Fibroblast of skin of back (primary cell): Measurements from ENCODE around the gene MASTL. TPM values are rescaled to one million over a fixed set of nuclear protein-coding genes. Genes with fewer than 3 reads are reported as not detected.
A peak's percentile ranks its signal among the peaks of the same experiment; 100 is the strongest.
"Not testable (repeated sequence)": the region's sequence is repeated elsewhere in the genome, so short reads cannot be mapped to it uniquely, and the experiment has no call there.

Experiments
- DNase-seq: peaks from one replicate; pipeline ENCODE4 v3.0.0-alpha.2; 2013
- polyA plus RNA-seq, 2 experiments: library from polyadenylated mRNA; unstranded; fragments of 120-200 nt; gene quantifications; one replicate each; pipeline ENCODE4 v1.2.1, GENCODE V29; 2013; ENCODE audit not compliant: insufficient read length in 2 of 2

The MASTL gene
- 15.8 TPM for polyA plus RNA-seq (2013, experiment 1 of 2; ENCODE audit: insufficient read length)
- polyA plus RNA-seq (2013, experiment 2 of 2; ENCODE audit: insufficient read length) = 3.6 TPM

DNA sequence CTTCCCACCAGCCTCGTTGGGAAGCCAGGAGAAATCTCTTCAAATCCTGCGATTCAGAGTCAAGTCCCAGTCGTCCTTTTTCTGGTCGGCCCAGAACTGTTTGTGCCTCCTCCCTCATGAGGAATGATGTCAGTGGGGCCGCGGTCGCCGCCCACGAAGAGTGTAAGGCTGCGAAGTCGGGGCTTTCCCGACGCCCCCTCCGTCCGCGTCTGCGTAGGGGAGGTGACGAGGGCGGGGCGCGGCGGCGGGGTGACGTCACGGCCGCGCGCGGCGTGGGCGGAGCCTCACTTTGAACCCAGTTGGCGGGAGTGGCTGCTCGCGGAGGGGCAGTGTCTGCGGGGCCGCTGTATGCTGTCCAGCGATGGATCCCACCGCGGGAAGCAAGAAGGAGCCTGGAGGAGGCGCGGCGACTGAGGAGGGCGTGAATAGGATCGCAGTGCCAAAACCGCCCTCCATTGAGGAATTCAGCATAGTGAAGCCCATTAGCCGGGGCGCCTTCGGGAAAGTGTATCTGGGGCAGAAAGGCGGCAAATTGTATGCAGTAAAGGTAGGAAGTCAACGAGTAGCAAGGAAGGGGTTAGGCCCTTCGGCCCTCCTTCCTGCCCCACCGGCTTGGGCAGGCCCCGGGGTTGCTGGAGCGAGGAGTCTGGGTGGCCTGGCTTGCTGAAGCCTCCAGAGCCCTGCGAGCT is at the start of gene MASTL:
MASTL (plus strand) TSS at position 287 of the 689 bp plus-strand sequence; CDS start at position 362, 75 bp downstream.
- peak; percentile 94 for DNase-seq

DNA sequence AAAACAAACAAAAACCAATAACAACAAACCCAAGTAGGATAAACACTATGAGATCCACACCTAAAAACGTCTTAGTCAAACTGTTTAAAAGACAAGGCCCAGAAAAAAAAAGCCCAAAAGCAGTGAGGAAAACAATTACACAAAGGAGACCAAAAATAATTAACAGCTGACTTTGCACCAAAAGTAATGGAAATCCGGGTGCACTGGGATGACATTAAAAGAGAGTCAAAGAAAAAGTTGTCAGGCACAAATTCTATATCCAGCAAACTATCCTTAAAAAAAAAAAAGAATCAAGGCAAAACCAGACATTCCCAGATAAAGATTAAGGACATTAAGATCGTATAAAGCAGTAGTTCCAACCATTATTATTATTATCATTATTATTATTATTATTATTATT is 47.0 kb upstream of the MASTL start:
- DNase-seq = no peak

- DNase-seq = no peak
Measured at GRCh38 chr10:27134371-27134770, 20.8 kb upstream of the MASTL start.

DNA sequence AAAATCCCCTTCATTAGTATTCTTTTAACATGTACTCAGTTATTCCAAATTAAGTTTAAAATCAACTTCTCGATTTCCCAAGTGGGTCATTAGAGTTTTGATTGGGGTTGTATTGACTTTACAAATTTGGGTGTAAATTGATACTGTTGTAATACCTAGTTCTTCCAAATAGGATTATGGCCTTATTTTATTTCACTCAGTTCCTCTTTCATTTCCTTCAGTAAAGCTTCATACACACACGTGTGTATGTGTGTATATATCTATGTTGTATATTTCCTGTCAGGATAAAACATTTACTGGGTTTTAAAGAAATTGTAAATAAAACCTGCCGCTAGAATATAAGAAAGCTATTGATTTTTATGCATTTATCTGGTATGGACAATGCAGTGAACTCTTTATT is 16.9 kb upstream of the MASTL start:
- DNase-seq = no peak

GRCh38 chr10:27143686-27144085 is 11.5 kb upstream of the MASTL start:
- DNase-seq = no peak

GRCh38 chr10:27145937-27146336 is 9.2 kb upstream of the MASTL start:
- no peak for DNase-seq

DNA sequence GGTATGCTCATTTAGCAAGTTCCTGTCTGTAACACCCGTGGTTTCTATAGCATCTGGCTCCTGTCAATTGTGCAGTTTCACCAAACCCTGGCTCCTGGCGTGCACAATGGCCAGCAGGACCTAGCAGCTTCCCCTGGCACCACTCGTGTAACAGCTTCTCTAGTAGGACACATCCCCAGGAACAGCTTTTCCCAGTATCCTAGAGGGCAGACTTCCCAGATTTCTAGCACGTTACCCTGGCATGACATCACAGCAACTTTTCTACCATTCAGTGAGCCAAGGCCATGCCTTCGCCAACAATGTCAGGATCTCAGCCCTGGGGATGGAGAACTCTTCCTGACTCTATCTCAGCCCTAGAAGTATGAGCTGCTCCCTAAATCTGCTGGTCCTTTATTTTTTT is 7.5 kb upstream of the MASTL start:
- no peak for DNase-seq

- DNase-seq = no peak
Measured at GRCh38 chr10:27150261-27150660, 4.9 kb upstream of the MASTL start.

GRCh38 chr10:27152687-27153086 is 2.5 kb upstream of the MASTL start:
- no peak for DNase-seq

DNA sequence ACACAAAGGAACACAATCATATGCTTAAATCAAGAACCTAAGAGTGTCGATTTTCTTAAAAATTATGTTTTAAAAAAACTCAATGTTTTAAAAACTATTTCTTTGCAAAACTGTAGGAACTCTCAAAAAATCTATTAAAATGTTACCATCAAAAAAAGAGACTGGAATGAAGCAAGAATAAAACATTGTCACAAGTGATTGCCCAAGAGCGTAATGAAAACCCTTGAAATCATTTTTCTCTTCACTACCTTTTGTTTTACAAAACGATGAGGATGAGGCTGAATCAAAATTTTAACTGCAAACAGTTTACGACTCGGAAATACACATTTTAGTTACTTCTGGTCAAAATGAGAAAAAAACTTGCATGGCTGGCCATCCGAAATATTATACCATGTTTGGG is 1.8 kb upstream of the MASTL start:
- DNase-seq = no peak

DNA sequence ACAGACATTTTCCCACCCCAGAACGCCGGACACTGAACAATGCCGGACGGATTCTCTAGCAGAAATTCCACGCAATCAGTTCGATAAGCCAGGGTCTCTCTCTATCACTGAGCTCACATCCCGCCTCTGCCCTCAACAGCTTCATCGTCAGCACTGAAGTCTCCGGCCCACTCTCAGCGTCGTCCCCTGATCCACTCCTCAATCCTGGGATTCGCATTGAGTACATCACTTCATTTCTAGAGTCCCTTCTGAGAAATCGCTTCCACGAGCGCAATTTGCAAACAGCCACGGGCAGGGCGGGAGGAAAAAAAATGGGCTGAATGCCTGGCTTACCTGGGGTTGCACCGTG is 1.3 kb upstream of the MASTL start:
- peak; percentile 24 for DNase-seq

DNA sequence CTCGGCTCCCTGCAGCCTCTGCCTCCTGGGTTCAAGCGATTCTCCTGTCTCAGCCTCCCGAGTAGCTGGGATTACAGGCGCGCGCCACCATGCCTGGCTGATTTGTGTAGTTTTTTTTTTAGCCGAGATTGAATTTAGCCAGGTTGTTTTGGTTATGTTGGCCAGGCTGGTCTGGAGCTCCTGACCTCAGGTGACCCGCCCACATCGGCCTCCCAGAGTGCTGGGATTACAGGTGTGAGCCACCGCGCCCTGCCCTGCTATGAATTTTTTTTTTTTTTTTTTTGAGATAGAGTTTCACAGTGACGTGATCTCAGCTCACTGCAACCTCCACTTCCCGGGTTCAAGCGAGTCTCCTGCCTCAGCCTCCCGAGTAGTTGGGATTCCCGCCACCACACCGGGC is 1.4 kb downstream of the MASTL start:
- not testable (repeated sequence) for DNase-seq

- DNase-seq = no peak
Measured at GRCh38 chr10:27157150-27157549, 2.0 kb downstream of the MASTL start.

DNA sequence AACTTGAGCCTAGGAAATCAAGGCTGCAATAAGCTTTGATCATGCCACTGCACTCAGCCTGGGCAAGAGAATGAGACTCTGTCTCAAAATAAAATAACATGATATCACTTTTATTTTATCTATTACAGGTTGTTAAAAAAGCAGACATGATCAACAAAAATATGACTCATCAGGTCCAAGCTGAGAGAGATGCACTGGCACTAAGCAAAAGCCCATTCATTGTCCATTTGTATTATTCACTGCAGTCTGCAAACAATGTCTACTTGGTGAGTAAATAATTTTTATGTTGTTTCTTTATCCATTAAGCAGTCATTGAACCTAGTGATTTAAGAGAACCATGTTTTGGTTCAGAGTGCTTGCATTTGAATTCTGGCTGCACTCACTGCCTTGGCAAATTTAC is 3.3 kb downstream of the MASTL start:
- DNase-seq = no peak

DNA sequence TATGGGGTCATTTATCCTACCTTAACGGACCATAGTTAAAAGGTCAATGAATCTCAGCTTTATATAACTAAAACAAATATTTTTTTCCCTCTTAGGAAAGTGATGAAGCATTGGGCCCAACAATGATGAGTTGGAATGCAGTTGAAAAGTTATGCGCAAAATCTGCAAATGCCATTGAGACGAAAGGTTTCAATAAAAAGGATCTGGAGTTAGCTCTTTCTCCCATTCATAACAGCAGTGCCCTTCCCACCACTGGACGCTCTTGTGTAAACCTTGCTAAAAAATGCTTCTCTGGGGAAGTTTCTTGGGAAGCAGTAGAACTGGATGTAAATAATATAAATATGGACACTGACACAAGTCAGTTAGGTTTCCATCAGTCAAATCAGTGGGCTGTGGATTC is 14.7 kb downstream of the MASTL start:
- DNase-seq = no peak

DNA sequence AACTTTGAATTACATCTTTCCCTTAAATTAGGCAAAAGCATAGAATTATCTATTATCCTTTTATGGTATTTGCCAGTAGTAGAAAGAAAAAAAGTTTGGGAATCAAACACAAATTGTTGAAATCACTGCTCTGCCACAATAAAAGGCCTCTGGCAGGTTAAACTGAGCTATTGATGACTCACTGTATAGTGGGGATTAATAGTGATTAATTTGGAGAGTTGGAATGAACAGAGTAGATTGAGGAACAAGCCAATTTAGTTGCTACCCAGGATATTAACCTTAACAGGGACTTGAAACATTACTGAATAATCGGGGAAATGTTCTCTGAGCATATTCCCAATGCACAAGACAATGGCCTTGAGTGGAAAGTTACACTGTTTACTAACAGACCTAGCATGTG is 33.1 kb downstream of the MASTL start:
- no peak for DNase-seq

DNA sequence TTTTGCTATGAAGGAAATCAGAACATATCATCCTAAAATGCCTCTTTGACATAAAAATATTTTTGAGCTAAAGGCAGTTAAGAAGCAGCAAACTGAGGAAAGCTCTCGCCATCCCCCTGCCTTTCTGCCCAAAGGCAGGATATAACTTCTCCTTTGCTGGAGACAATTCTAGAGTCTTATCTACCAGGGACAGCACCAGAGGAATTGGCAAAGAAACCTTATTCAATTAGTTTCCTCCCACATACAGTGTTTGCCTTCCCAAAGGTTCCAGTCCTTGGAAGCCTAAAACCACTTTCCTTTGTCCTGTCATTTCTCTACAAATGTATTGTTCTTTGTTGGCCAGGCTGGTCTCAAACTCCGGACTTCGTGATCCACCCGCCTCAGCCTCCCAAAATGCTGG is 33.7 kb downstream of the MASTL start:
- no peak for DNase-seq

GRCh38 chr10:27190508-27190907 is 35.4 kb downstream of the MASTL start:
- no peak for DNase-seq

- peak; percentile 86 for DNase-seq
Measured at GRCh38 chr10:27192284-27192683, 37.1 kb downstream of the MASTL start.

GRCh38 chr10:27197980-27198620 is 42.9 kb downstream of the MASTL start:
- DNase-seq = no peak

DNA sequence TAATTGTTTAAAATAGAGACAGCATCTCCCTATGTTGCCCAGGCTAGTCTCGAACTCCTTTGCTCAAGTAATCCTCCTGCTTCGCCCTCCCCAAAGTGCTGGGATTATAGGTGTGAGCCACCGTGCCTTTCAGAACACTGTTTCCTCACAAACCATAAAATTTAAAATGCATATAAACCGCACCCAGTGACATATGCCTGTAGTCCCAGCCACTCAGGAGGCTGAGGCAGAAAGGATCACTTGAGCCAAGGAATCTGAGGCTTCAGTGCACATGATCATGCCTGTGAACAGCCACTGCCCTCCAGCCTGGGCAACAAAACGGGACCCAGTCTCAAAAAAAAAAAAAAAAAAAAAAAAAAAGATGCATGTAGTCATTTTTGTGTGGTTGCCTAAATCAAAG is 48.7 kb downstream of the MASTL start:
- DNase-seq = no peak

DNA sequence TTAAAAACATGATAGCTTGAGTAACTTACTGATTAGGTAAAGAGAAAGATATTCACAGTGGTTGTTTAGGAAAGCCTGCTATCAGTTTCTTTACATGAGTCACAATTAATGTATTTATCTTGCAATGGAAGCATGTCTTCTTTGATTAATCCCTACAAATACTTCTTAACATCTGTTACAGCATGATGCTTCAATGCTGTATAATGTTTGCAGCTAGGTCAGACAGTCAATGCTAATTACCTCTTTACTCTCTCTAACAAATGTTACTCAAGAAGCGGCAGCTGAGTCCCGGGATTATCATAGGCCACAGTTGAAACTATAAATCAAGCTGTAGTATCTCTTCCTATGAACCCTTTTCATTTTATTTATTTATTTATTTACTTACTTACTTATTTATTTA is 52.2 kb downstream of the MASTL start:
- DNase-seq = no peak

DNA sequence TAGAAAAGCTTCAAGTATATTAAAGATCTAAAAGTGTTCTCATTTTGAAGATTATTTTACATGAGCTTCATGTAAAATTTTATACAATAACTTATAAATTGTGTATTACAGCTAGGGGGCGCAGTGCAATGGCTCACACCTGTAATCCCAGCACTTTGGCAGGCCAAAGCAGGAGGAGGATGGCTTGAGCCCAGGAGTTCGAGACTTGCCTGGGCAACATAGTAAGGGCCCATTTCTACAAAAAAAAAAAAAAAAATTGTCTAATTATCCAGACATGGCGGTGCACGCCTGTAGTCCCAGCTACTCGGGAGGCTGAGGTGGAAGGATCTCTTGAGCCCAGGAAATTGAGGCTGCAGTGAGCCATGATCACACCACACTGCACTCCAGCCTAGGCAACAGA is 68.8 kb downstream of the MASTL start:
- DNase-seq = peak; percentile 38

- DNase-seq = no peak
Measured at GRCh38 chr10:27225011-27225590, 69.9 kb downstream of the MASTL start.
